A673 (cell line): Measurements from ENCODE around the gene BRD2. TPM values are rescaled to one million over a fixed set of nuclear protein-coding genes. Genes with fewer than 3 reads are reported as not detected.

Source experiments
- BruUV-seq: library from RNA; stranded (reverse); fragments of 400-500 nt; replicated peaks from 2 replicates; lab custom pipeline; 2021; lab: Mats Ljungman, UMichigan
- CTCF ChIA-PET: fragments of 300-600 bp; sonication (Branson Sonifier 250); formaldehyde crosslinking; loops from one replicate; lab custom pipeline; 2022; ENCODE audit warnings: antibody characterized with exemption; lab: Charles Lee
- POLR2A ChIA-PET: fragments of 300-600 bp; sonication (Branson Sonifier 250); formaldehyde crosslinking; loops from one replicate; lab custom pipeline; 2022; ENCODE audit warnings: antibody characterized with exemption; ENCODE audit not compliant: low non-redundant PET; lab: Charles Lee
- DNase-seq: peaks from one replicate; pipeline ENCODE4 v3.0.0-alpha.2; 2015; ENCODE audit warnings: low spot score
- H3K27ac ChIP-seq: fragments of 200-600 bp; sonication (generic); 2 replicates; pipeline ENCODE4 v1.5.1; 2016; ENCODE audit warnings: mixed run types, low read depth, mild to moderate bottlenecking, mixed read lengths, antibody characterized with exemption, low read length; ENCODE audit not compliant: poor library complexity, severe bottlenecking
- H3K27me3 ChIP-seq: fragments of 200-600 bp; sonication (generic); replicated peaks from 2 replicates; pipeline ENCODE4 v1.6.1; 2017; ENCODE audit warnings: mixed run types, low read depth, mild to moderate bottlenecking, mixed read lengths, antibody characterized with exemption, low read length; ENCODE audit not compliant: insufficient read depth, poor library complexity
- H3K36me3 ChIP-seq: fragments of 200-600 bp; sonication (generic); 2 replicates; pipeline ENCODE4 v1.6.1; 2016; ENCODE audit warnings: mixed run types, mild to moderate bottlenecking, mixed read lengths, antibody characterized with exemption, low read length; ENCODE audit not compliant: insufficient read depth, poor library complexity, severe bottlenecking
- H3K4me1 ChIP-seq: fragments of 200-600 bp; sonication (generic); 2 replicates; pipeline ENCODE4 v1.6.1; 2017; ENCODE audit warnings: mixed run types, mild to moderate bottlenecking, mixed read lengths, antibody characterized with exemption, low read length; ENCODE audit not compliant: insufficient read depth, poor library complexity, severe bottlenecking
- H3K4me3 ChIP-seq: fragments of 200-600 bp; sonication (generic); 2 replicates; pipeline ENCODE4 v1.5.1; 2016; ENCODE audit warnings: low read depth, mixed run types, mild to moderate bottlenecking, mixed read lengths, low read length; ENCODE audit not compliant: poor library complexity, severe bottlenecking
- H3K9me3 ChIP-seq: fragments of 200-600 bp; sonication (generic); 2 replicates; pipeline ENCODE4 v1.6.1; 2016; ENCODE audit warnings: mixed run types, low read depth, mild to moderate bottlenecking, mixed read lengths, antibody characterized with exemption, low read length; ENCODE audit not compliant: poor library complexity, severe bottlenecking
- EZH2 ChIP-seq: fragments of 200-600 bp; sonication (generic); IDR thresholded peaks from 2 replicates; pipeline ENCODE4 v1.6.1; 2017; ENCODE audit warnings: borderline replicate concordance, low read depth, mild to moderate bottlenecking, mixed read lengths, antibody characterized with exemption, low read length; ENCODE audit not compliant: poor library complexity, severe bottlenecking
- intact Hi-C: fragments of 100-400 bp; cut with micrococcal nuclease; formaldehyde crosslinking; loops from one replicate; pipeline ENCODE4 v1.10.0; 2022; ENCODE audit not compliant: unreplicated experiment
- total RNA-seq: library from RNA; stranded (reverse); gene quantifications from 2 replicates; pipeline ENCODE4 v1.2.3, GENCODE V29; 2021
- TF ChIP-seq, protein P1 (sequence below): fragments of 300-800, 200-600 bp; sonication (generic); conservative IDR thresholded peaks from 2 replicates; pipeline ENCODE4 v1.5.1; 2017; ENCODE audit warnings: low read depth, mild to moderate bottlenecking, antibody characterized with exemption, low read length, moderate library complexity, mixed read lengths

The BRD2 gene
- total RNA-seq, 1 experiment from 2014 or later, result 335 TPM

DNA sequence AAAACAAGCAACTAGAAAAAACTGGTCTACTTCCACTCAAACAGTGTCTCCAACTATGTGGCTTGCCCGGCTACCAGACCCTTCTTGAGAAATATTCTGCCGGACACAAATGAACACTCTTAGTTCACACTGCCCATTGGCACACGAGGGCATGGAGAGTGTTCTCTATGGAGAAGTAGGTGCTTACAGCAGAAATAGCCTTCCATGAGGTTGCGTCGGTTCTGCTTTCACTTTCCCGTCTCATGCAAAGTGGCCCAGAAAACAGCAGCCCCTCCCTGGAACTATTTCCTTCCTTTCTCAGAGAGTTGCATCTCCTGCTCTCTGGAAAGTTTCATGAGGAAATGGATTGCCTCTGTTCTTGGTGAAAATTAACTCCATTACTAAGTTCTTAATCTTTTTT, 50.5 kb downstream of the BRD2 start:
- Histone ChIP-seq H3K36me3 (no peaks in the 10 kb centered on the region), H3K4me1 (no peaks in the 10 kb centered on the region), H3K27me3 (peaks cover 10% of the 10 kb centered on the region), H3K27ac (no peak overlapping the region), H3K4me3 (no peak overlapping the region), H3K9me3 (no peaks in the 10 kb centered on the region)
- ChIA-PET POLR2A (no interaction called here), CTCF (interaction anchor here (0.7 kb wide), 1 partner anchor 229 kb away, joined by 6 read pairs; no protein-coding TSS in a partner anchor)
- no peak for TF ChIP-seq EZH2
- TF ChIP-seq, protein P1, sequence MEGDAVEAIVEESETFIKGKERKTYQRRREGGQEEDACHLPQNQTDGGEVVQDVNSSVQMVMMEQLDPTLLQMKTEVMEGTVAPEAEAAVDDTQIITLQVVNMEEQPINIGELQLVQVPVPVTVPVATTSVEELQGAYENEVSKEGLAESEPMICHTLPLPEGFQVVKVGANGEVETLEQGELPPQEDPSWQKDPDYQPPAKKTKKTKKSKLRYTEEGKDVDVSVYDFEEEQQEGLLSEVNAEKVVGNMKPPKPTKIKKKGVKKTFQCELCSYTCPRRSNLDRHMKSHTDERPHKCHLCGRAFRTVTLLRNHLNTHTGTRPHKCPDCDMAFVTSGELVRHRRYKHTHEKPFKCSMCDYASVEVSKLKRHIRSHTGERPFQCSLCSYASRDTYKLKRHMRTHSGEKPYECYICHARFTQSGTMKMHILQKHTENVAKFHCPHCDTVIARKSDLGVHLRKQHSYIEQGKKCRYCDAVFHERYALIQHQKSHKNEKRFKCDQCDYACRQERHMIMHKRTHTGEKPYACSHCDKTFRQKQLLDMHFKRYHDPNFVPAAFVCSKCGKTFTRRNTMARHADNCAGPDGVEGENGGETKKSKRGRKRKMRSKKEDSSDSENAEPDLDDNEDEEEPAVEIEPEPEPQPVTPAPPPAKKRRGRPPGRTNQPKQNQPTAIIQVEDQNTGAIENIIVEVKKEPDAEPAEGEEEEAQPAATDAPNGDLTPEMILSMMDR, result no peak
- intact Hi-C loops, result loop anchor here (10.0 kb wide), 1 partner anchor 126 kb away; no protein-coding TSS in a partner anchor
- no TSS peak for BruUV-seq
- DNase-seq, result no peak

DNA sequence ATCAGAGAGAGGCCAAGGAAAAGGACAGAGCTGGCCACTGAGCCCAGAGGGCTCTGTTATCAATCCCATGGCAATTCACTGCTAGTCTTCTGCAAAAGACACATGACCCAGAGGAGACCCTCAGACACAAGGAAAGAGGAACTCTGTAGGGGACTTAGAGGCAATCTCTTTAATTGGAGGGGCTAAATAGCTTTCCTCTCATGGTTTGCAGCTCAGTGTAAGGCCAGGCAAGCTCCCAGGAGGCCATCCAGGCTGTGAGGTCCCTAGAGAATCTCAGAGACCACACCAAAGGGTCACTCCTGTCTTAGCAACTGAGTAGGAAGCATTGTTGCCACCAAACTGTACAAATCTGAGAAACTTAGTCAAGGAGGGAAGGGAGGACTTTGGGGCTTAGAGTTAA, 51.0 kb downstream of the BRD2 start:
- Histone ChIP-seq H3K4me1 (no peaks in the 10 kb centered on the region), H3K27ac (no peak overlapping the region), H3K9me3 (no peaks in the 10 kb centered on the region), H3K36me3 (no peaks in the 10 kb centered on the region), H3K4me3 (no peak overlapping the region), H3K27me3 (peaks cover 5% of the 10 kb centered on the region)
- ChIA-PET CTCF (no interaction called here), POLR2A (no interaction called here)
- intact Hi-C loops, result loop anchor here (10.0 kb wide), 1 partner anchor 125 kb away; no protein-coding TSS in a partner anchor
- BruUV-seq, result no TSS peak
- TF ChIP-seq EZH2, result no peak
- TF ChIP-seq, protein P1, result no peak
- no peak for DNase-seq

DNA sequence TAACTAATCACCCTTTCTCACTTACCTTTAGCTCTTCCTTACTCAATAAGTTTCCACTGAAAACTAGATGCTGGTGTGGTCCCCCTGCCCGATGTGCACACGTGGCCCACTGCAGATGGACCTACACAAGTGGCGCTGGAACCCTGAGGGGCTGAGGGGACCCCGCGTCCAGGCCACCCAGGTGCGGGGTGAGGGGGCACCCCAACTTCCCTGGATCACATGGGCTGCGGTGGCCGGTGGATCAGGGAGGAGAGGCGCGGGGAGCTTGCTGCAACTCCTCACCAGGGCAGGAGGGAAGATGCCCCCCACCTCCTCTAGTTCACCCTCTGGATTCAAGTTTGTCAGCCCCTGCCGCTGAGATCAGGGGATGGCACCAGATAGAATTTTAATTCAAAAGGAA, 53.5 kb downstream of the BRD2 start:
- no peaks in the 10 kb centered on the region for H3K36me3 ChIP-seq
- BruUV-seq, result no TSS peak
- POLR2A ChIA-PET, result no interaction called here

More for the DNA sequence above, 53.5 kb downstream of the BRD2 start:
- Histone ChIP-seq H3K9me3 (no peaks in the 10 kb centered on the region), H3K27ac (no peak overlapping the region), H3K27me3 (peaks cover 11% of the 10 kb centered on the region), H3K4me3 (no peak overlapping the region), H3K4me1 (no peaks in the 10 kb centered on the region)
- CTCF ChIA-PET, result no interaction called here
- intact Hi-C loops, result loop anchor here (10.0 kb wide), 1 partner anchor 53 kb away; the partner anchor contains the start of genes HLA-DPA1 and HLA-DPB1
- no peak for TF ChIP-seq EZH2
- TF ChIP-seq, protein P1, result no peak
- no peak for DNase-seq
